GM19099 (cell line): ENCODE results near the gene TRABD2B.

ENCODE experiments used
- POLR2A ChIP-seq: IDR thresholded peaks from 3 replicates; pipeline ENCODE4 v1.6.1; 2011; ENCODE audit warnings: low read depth; ENCODE audit not compliant: insufficient read length; ENCODE audit errors: extremely low read depth

The TRABD2B gene

DNA sequence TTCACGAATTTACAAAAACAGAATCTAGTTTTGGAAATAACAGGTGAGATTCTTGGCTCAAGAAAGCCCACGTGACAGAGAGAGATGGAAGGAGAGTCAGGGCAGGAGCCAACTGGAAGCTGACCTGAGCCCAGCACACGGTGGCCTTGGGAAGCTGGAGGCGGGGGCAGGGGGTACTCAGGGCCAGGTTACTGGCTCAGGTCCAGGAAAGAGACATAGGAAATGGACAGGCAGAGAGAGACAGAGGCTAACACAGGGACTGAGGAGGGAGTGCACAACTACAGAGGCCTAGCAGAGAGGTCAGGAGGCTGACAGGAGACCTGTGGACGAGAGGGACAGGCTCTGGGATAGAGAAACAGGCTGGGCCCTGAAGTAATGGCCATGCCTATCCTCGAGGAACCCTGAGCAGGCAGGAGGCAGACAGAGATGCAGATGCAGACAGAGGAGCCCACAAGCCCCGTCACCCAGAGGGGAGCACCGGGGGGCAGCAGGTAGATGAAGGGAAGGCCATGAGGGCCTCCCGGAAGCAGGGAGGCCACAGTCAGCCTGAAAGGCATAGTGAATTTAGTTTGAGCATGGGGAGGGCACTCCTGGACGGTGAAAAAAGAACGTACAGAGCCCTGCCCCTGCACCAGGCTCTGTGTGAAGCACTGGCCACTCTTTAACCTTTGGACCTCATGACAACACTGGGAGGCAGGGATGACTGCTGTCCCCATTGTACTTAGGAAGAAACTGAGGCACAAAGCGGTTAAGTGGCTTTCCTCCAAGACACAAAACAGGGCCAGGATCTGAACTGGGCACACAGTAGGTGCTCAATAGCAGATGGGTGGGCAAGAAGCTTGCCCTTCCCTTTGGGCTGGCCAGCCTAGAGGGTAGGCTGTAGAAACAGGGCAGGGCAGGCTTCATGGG lies 230.1 kb downstream of the TRABD2B start:
- TF ChIP-seq POLR2A, result no peak

DNA sequence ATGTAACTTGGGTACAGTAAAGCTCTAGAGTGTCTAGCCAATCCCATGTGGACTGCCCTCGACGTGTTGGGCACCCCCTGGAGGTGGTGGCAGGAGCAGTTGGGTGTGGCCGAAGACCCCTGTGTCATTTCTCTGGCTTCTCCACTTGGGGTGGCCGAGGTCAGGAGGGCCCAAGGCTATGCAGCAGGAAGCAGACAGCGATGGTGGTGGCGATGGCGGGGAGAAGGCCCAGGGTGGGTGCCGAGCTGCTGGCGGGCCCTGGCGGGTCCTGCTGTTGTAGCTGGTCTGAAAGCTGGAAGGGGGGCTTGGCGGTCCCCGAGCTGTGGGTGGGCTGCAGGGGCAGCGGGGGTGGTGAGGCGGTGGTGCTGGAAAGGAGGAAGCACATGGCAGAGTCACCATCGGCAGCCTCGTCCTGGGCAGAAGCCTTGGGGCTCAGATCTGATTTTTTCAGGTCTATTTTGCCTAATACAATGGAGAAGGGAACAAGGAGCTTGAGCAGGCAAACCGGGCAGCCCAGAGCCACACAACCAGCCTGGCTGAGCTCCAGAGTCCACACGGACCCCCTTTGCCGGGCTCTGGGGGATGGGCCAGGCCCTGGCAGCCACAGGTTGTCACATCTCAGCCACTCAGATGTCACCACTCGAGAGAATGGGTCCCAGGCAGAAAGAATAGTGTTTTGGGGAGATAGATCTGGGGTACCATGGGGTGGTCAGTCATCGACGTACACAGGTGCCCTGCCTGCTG lies 231.3 kb downstream of the TRABD2B start:
- TF ChIP-seq POLR2A, result no peak

DNA sequence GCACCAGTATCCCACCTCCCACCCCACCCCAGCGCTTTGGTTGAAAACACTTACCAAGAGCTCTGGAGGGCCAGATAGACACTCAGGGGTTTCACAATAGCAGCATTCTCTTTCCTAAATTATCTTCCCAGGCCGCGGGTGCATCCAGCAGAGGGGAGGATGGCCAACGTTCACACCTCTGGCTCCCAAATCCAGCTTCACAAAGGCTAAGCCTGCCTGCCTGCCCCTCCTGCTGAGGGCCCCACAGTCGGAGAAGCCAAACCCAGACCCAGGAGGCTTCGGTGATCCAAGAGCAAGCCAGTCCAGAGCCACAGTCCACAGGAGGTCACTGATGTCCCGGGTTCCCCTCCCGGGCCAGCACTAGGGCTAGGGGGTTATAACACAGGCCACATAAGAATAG lies 231.9 kb downstream of the TRABD2B start:
- no peak for TF ChIP-seq POLR2A

DNA sequence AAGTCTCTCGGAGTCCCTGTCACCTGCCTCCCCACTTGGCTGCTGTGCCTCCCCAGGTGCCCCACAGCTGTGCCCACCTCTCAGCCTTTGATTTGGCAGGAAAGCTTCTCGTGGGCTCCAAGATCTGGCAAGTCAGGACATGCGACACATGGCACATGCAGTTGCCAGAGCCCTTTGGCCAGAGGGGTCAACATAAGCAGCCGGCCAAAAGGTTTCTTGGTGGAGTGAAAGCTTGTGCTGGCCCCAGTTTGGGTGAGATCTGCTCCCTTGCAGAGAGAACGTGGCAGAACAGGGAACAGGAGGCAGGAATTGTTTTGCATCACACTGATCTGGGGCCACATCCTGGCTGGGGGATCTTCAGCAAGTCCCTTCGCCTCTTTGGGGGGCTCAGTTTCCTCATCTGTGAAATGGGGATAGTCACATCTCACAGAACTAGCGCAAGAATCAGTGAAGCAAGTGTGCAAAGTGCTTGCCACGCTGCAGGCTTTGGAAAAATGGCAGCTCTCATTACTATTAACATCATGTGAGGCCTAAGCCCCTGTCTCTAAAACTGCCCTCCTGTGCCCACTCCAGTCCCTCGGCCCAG lies 232.6 kb downstream of the TRABD2B start:
- no peak for TF ChIP-seq POLR2A

DNA sequence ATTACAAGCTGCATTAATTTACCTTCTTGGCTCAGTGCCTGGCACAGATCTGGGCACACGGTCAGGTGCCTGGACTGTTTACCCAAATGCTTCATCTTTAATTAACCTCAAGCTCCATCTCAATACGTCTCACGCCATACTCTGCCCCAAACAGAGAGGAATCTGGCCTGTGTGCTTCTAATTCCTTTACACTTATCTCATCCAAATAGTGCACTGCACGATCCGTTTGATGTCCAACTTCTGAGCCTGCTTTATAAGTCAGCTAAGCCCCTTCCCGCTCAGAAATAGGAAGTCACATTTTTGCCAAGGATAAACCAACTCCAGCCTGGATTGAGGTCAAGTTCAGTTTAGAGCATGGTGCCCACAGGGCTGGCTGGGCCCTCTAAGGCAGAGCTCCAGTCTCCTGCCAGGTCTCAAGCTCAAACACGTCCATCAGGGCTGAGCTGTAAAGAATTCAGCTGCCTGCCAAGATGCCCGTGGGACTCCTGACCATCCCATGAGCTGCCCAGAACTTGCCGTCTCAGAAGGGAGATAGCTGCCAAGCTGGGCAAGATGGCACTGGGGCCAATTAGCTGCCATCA lies 233.5 kb downstream of the TRABD2B start:
- TF ChIP-seq POLR2A, result no peak

DNA sequence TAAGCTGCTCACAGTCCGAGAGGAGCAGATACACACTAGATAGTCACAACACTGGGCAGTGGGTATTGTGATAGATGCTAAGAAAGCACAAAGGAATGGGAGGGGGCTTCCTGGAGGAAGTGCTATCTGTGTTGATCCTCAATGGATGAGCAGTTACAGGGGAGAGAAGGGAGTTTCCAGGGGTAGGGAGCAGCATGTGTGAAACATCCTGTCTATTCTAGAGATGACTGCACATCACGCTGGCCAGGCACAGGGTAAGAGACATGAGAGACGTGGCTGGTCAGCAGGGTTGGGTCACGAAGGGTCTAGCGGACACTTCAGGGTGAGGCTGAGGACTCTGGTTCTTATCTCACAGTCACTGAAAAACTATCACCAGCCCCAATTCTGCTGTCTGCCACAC lies 235.2 kb downstream of the TRABD2B start:
- no peak for TF ChIP-seq POLR2A

DNA sequence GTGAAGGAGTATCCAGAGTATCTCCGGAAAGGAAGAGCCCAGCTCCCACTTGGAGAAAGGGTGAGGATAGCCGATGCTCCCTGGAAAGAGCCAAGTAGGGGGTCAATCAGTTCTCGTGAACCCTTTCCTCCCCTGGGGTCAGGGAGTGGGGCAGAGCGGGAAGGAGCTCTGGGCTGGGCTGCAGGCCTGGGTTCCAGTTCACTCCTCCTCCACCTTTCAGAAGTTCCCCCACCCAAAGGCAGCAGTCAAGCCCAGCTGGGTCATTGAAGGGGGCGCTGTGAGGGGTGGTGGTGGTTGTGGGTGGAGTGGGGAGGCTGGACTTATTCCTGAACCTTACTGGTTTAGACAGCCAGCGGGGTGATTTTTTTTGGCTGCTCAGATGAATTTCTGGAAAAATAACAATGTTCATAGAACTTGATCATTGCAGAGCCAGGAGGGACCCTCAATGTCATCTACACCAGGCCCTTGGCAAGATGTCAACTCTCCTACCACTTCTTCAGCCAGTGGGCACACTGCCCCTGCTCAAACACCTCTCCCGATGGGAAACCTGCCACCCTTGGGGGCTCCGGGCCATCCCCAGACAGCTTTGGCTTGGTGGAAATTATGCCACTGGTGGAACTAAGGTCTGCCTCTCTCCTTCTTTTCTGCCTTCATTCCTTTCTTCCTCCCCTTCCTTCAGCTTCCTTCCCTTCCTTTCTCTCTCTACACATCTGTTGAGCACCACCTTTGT lies 235.8 kb downstream of the TRABD2B start:
- no peak for TF ChIP-seq POLR2A

DNA sequence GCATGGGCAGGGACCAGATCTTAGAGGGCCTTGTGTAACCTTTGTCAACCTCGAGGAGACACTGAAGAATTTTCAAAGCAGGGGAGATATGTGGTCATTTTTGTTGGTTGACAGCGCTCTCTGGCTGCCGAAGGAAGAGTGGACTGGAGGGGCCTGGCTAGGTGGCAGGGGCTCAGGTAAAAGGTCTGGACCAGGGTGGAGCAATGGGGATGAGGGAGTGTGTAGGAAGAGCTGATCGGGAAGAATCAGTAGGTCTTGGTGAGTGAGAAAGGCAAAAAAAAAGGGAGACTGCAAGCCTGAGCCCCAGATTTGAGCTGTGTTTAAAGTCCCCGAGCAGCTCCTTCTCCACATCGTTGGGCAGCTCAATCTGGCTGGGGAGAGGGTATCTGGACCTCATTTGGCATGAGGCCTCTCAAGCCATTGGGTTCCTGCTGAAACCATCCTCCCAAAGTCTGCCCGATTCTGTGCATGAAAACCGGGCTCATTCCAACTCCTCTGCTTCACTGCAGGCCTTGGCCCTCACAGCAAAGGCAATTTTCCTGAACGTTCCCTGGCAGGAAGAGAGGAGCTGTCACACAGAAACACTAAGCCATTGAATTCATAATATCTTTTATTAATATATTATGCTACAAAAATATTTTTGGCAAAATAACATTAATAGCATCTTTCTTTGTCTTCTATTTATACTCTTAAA lies 237.1 kb downstream of the TRABD2B start:
- TF ChIP-seq POLR2A, result no peak

DNA sequence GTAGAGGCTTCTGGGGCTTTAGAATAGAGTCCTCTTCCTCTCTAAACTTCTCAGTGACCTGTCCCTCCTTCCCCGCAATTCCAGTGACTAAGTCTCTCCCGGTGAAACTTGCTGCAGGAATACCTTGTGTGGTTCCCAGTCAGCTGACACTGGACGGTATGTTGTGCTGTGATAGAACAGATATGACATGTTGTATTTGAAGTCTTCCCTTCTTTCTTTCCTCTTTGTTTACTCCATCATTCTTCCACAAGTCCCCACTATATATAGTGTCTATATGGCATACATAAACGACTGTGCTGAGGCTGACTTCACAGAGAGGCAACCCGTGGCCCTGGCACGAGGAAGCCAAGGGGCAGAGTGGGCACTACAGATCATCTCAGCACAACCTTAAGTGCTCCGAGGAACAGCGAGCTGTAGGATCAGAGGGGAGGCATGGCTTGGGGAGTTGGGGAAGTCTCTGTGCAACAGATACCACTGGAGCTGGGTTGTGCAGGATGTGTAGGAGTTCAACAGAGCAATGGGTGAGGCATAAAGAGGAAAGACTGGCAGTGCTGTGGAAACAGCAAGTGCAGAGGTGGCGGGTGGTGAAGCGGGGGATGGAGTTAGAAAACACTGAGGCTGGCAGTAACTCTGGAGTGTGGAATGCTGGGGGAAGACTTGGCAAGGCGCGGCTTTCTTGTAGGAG lies 237.8 kb downstream of the TRABD2B start:
- no peak for TF ChIP-seq POLR2A

DNA sequence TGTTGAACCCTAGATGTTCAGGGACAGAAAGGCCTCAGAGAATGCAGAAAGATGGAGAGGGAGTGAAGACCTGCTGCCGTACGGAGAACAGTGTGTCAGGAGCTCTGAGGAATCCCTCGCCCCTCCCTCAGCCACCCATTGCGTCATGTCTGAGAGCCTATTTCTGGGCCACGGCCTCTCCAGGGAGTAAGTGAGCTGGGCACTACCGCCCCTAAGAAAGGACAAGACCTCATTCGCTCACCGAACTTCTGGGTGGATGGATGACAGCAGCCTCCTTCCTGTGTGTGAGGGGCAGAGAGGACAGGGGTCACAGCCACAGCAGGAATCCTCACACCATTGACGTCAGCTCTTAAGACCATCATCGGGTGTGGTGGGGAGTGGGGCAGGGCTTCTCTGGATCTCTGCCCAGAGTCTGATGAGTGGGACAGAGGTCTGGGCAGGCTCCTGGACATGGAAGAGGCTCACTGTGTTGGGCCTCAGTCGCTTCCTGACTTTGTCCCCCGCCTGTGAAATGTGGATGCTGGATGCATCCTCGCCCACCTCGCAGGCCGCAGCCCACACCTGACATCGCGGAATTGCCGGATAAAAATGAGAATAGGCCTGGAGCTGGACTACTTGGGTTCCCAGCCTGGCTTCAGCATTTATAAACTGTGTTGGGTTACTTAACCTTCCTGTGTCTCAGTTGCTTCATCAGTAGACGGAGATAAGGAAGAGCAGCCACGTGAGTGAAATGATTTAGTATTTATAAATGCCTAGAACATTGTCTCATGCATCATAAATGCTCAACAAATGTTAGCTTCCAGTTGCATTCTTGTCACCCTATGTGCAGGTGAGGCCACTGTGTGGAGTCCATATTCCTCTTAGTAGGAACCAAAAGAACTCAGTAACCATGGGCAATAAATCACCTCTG lies 238.6 kb downstream of the TRABD2B start:
- TF ChIP-seq POLR2A, result no peak

DNA sequence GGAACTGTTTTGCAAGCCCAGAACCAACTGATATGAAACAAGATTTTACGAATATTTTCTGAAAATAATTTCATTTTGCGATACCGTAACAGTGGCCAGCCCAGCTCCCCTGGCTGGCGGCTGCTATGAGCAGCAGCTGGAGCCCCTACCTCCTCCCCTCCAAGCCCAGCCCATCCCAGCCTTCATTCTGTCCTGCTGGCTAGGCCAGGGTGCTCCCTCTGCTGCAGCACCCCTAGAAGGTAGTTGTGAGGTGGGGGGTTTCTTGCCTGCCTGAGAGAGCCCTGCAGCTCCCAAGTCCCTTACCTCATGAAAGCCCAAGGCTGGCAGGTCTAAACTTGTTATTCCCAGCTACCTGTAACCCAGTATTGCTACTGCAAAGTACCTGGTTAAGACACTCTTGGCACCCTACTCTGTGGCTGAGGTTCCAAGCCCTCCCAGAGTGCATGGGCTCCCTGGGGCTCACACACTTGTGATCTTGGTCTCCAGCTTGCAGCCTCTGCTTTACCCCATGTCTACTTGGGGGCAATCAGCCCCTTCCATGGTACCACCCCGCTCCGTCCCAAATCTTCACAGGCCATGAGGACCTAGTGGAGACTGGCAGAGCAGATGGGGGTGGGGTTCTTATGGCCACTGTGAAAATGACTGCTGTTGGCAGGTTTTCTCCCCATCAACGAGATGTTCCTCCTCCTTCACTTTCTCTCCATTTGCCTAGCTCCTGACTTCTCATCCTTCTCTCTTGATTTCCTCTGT lies 239.8 kb downstream of the TRABD2B start:
- no peak for TF ChIP-seq POLR2A

DNA sequence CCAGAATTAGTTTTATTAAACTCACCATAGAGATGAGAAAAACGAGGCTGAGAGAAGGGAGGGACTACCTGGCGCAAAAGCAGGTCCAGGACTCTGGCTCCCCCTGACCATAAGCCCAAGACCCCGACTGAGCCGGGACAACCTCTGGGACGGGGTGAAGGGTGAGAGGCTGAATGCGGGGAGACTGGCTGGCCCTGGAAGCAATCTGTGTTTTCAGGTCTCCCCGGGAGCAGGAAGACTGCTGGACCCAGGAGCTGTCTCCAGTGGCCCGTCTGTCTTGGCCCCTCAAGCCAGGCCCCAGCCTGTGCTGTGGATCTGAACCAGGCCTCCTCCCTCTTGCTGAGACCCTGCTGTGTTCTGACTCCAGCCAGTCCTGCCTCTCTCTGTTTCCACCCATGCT lies 240.8 kb downstream of the TRABD2B start:
- no peak for TF ChIP-seq POLR2A
